GM19099 (cell line): ENCODE measurements around the gene PPCDC.

Experiments used
- POLR2A ChIP-seq: IDR thresholded peaks from 3 replicates; pipeline ENCODE4 v1.6.1; 2011; ENCODE audit warnings: low read depth; ENCODE audit not compliant: insufficient read length; ENCODE audit errors: extremely low read depth

Gene PPCDC

DNA sequence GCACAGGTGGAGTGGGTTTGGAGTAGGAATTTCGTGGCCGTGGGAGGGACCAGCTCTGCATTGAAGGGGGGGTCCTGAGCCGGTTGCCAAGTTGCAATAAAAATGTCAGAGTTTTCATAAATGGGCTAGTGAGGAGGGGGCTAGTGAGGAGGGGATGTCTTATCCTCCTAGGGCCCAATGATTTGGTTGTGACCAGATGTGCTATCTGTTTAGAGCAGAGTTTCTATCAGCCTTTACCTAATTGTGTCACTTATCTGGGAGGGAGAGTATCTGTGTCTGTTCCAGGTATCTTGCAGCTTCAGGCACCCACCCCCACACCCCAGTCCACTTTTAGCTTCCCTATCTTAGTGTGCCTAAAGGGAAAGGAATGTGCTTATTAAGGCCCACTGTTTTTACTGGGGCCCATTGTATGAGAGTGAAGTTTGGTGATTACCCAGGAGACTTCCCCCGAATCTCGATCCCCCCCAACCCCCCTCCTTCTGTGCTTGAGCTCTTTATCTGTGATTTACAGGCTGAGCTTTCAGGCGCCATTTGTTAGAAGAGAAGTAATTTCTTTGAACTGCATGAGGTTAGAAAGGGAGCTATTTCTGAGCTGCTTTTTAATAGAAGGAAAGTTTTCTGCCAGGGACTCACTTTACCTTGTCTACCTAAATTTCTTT lies 42.6 kb downstream of the PPCDC start:
- TF ChIP-seq POLR2A: no peak

DNA sequence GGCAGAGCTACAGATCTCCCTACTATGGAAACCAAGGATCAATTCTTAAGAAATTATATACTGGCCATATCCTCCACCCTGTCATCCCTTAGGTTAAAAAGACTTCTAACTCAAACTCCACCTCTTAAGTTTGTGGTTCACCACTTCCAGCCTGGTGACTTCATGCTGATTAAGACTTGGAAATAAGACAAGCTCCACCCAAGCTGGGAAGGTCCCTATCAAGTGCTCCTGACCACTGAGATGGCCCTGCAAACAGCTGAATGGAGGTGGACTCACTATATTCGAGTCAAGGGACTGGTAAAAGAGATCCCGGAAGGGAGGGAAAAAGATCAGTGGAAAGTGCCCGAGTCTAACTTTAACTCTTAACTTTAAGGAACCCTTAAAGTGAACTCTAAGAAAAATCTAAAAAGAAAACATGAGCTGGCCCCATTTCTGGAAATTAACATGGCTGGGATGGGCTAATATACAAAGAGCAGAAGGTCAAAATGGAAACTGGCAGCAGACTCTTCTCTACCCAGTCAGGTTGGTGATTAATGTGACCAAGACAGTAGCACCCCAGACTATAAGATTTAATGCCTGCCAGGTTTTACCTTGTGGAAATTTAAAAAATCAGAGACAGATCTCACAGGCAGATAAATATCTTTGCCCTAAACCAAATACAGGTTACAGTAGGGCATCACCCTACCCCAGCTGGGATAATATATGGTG lies 43.9 kb downstream of the PPCDC start:
- TF ChIP-seq POLR2A: no peak

DNA sequence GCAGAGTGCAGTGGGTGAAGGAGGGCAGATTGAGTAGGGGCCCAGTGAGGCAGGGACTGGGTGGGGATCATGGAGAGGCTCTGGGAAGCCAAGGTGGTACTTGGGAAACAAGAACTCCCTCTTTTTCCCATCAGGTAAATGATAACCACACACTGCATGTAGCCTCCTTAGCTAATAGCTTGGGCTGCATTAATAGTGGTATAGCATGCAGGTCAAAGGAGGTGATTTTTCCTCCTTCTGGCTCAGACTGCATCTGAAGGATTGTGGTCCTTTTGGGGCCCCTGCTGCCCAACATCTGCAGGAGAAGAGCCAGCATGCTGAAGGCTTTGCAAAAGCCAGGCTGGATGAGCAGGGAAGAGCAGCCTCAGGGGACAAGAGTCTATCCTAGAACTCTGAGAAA lies 45.4 kb downstream of the PPCDC start:
- TF ChIP-seq POLR2A: no peak

DNA sequence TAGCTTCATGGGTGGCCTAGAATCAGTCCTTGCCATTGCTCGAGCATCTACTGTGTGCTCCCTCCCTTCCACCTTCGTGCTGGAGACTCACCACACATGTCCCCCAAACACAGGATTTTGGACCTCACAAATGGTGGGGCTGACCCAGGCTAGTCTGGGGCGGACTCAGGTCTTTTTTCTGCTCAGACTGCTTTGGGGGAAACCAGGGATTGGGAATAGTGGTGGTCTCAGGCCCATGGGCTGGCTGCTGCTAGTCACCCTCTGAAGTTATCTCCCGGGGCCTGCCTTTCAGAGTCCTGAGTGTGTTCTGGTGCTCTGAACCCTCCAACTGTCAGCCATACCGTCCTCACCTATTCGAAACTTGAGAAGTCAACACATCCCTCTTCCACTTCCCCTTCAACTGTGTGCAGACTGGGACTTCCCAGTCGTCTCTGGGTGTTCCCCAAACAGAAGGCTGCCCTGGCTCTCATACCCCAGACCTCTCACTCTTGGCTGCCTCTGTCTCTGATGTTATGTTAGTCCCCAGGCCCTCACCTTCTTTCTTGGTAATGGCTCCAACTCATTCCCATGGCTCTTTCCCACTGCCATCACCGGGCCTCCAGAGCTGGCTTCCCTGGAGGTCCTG lies 46.0 kb downstream of the PPCDC start:
- no peak for TF ChIP-seq POLR2A

DNA sequence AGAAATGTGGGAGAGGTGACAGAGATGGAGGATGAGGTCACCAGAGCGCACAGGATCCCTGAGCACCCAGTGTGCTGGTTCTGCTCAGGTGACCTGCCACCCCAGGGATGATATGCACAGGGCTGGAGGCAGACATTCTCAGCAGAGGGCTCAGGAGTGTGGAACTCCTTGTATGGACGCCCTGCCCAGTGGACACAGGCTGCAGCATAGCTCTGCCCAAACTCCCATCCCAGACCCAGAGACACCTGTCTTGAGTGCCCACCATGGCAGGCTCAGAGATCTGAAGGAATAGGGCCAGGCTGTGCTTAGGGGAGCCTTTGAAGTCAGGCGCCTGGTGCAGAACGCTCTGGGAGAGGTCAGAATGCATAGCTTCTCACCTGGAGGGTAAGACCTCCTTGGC lies 47.3 kb downstream of the PPCDC start:
- no peak for TF ChIP-seq POLR2A

DNA sequence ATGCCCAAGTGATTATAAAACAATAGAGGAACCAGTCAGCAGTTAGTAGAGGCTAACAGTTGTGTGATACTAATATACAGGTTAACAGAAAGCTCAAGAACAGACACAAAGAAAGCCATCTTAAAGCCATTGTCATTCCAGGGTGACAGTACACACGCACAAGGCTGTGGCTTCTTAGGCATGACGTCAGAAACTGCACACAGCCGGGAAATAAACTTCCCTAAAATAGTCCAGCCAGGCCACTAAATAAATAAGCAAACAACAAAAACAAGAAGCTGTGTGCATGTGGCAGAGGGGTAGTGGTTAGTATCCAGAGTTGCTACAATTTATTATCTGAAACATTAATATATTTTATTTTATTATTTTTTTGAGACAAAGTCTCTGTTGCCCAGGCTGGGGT lies 49.8 kb downstream of the PPCDC start:
- TF ChIP-seq POLR2A: no peak

DNA sequence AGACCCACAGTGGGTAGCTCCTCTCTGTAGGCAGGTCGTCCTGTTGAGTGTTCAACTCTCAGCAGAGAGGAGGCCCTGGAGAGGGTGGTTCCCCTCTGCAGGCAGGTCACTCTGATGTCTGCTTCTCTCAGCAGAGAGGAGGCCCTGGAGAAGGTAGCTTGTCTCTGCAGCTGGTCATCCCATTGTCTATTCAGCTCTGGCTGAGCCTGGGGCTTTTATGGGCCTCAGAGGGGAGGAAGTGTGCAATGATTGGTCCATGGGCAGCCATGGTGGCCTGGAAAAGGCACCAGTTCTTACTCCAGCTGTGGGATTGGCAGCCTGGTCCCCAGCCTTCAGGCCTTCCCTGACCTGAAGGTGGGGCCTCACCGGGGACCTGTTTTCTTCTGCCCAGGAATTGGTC lies 52.9 kb downstream of the PPCDC start:
- no peak for TF ChIP-seq POLR2A

DNA sequence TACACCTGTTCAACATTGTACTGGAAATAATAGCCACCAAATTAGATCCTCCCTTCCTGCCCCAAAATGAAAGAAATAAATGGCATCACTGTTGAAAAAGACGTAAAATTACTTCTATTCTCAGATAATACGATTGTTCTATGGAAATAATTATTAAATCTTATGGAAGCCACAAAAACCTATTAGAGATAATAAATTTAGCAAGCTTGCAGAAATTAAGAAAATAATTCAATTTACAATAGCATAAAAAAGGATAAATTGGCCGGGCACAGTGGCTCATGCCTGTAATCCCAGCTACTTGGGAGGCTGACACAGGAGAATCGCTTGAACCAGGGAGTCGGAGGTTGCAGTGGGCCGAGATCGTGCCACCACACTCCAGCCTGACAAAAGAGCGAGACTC lies 57.8 kb downstream of the PPCDC start:
- TF ChIP-seq POLR2A: no peak

DNA sequence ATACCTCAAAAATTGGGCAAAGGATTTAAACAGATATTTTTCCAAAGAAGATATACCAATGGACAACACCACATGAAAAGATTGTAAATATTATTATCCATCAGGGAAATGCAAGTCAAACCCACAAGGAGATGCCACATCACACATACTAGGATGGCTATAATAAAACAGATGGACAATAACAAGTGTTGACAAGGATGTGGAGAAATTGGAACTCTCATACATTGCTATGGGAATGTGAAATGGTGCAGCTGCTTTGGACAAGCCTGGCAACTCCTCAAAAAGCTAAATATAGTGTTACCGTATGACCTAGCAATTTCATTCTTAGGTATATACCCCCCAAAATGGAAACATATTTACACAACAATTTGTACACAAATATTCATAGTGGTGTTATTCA lies 59.3 kb downstream of the PPCDC start:
- TF ChIP-seq POLR2A: no peak

DNA sequence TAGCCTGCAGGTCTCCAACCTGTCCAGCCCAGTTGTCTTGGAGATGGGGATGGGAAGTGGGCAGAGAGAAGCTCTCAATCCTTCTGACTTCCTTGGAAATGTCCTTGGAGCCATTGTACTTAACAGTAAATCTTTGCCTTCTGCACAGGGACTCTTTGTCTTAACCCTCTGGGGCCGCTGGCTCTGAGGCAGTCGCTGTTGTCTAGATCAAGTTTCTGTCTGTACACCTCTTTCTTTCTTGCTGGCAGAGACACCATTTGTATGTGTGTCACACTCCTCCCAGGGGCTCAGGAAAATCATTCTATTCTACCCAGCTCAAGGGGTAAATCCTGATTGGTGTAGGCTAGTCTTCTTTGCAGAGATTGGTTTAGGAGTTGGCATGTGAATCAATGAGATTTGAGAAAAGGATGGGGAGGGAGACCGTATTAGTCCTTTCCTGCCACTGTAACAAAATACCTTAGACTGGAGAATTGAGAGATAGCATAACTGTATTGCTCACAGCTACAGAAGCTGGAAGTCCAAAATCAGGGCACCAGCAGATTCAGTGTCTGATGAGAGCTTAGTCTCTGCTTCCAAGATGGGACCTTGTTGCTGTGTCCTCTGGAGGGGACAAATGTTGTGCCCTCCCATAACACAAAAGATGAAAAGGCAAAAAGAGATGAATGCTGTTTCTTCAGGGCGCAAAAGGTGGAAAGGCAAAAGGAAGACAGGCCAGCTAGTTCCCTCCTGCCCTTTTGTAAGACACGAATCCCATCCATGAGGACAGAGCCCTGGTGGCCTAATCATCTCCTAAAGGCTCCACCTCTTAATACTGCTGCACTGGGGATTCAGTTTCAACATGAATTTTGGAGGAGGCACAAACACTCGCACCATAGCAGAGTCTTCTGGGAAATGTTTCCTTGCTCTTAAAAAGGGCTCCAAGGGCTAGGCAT lies 66.3 kb downstream of the PPCDC start:
- no peak for TF ChIP-seq POLR2A

DNA sequence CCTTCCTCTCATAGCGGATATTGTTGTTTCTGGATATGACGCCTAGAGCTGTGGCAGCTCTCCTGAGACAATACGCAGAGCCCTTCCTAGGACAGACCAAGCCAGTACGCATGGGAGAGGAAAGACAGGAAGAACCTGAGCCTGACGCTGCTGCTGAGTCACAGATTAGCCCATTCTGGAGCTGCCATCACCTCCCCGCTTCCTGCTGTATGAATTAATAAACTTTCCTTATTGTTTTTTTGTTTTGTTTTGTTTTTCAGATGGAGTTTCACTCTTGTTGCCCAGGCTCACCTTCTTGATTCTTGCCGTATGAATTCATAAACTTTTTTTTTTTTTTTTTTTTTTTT lies 67.0 kb downstream of the PPCDC start:
- TF ChIP-seq POLR2A: no peak

DNA sequence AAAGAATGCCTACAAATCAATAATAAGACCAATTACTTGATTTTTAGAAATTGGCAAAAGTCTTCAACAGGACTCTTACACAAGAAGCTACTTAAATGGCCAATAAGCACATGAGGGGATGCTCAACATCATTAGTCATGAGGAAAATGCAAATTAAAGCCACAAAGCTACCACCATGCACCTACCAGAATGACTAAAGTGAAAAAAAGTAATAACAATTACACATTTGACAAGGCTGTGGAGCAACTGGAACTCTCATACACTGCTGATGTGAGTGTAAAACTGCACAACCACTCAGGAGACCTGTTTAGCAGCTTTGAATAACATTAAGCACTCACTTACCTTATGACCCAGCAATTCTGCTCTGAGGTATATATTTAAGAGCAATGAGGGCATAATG lies 68.4 kb downstream of the PPCDC start:
- TF ChIP-seq POLR2A: no peak

DNA sequence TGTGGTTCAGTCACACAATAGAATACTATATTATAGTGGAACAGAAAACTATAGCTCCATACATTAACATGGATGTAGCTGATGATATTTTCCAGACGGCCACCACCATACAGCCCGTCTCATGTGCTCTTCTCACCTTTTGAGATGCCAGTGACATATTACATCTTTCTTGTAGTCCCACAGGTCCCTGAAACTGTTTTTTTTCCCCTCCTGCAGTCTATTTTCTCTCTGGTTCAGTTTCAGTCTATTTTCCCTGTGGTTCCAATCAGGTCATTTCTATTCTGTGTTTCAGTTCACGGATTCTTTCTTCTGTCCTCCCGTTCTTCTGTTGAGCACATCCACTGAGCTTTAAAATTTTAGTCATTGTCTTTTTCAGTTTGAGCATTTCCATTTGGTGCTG lies 72.2 kb downstream of the PPCDC start:
- TF ChIP-seq POLR2A: no peak

DNA sequence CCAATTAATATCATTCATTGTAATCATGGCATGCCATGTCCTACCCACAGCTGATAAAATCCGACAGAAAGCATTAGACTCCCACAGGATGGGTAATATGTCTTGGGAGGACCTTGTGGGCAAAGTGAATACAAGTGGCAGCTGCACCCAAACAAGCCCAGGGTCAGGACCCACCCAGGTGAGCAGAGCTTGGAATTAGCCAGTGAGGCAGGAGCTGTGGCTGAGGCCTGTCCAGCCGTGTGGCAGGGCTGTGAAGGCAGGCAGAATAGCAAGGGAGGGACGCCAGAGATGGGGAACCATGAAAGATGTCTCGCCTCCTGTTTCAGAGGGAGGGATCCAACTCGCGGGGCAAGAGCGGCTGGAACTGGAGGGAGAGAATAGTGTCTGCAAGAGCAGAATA lies 74.5 kb downstream of the PPCDC start:
- TF ChIP-seq POLR2A: no peak

DNA sequence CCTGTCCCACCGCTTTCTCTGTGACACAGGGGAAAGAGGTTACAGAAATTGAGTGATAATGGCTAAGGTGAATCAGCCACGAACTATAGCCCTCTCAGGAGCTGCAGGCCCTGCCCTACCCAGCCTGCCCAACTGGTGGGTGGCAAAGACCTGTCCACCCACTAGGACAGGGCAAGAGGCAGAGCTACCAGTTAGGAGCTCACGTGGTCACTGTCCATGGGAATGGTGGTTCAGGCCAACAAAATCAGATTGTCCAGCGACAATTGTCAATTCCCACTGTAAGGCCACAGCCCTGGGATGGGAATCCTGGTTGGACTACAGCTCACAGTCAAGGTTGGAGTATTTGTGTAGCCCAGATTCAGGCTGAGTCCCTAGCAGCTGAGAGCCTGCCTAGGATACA lies 75.0 kb downstream of the PPCDC start:
- no peak for TF ChIP-seq POLR2A
